PC-9 (cell line): ENCODE data around the gene AGRN.

Experiments used
- EZH2 ChIP-seq: fragments of 200-600 bp; sonication (generic); IDR thresholded peaks from 2 replicates; pipeline ENCODE4 v1.8.0; 2017; ENCODE audit warnings: antibody characterized with exemption, low read depth
- TF ChIP-seq, protein P1 (sequence below): fragments of 200-600 bp; sonication (generic); conservative IDR thresholded peaks from 2 replicates; pipeline ENCODE4 v1.6.1; 2017; ENCODE audit warnings: mixed run types, antibody characterized with exemption, mild to moderate bottlenecking, moderate library complexity

DNA sequence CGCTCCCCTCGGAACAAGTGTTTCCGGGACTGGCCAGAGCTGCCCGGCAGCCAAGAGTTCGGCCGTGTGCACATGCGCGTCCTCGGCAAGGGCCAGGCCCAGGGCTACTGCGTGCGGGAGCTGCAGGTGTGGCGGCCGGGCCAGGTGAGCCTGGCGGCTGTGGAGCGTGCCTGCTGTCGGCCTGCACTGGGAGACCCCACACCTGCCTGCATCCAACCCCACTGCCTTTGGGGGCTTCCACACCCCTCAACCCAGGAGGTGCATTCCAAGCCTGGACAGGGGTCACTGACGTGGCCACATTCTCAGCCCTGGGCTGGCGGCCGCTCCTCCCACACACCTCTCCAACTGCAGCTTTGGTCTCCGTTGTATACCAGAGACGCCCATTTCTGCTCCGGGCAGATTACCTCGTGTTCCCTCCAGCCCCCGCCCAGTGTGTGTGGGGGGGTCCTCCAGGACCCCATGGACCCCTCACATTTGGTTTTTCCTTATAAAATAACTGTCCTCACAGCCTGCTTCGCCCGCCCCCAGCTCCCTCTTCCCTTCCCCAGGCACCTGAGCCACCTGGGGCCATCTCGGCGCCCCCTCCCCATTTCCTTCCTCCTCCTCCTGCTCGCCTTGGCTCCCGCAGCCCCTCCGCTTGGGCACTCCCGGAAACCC is 48.1 kb downstream of the AGRN start:
- TF ChIP-seq, protein P1, sequence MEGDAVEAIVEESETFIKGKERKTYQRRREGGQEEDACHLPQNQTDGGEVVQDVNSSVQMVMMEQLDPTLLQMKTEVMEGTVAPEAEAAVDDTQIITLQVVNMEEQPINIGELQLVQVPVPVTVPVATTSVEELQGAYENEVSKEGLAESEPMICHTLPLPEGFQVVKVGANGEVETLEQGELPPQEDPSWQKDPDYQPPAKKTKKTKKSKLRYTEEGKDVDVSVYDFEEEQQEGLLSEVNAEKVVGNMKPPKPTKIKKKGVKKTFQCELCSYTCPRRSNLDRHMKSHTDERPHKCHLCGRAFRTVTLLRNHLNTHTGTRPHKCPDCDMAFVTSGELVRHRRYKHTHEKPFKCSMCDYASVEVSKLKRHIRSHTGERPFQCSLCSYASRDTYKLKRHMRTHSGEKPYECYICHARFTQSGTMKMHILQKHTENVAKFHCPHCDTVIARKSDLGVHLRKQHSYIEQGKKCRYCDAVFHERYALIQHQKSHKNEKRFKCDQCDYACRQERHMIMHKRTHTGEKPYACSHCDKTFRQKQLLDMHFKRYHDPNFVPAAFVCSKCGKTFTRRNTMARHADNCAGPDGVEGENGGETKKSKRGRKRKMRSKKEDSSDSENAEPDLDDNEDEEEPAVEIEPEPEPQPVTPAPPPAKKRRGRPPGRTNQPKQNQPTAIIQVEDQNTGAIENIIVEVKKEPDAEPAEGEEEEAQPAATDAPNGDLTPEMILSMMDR = no peak
- TF ChIP-seq EZH2 = no peak
